ENCODE data around the gene BCL10. TPM values are rescaled to one million over a fixed set of nuclear protein-coding genes. Genes with fewer than 3 reads are reported as not detected.
"Not testable (repeated sequence)": the region's sequence is repeated elsewhere in the genome, so short reads cannot be mapped to it uniquely, and the experiment has no call there.

BCL10 gene
- total RNA-seq, 1 donor from 2014 or later: 7.8 TPM

DNA sequence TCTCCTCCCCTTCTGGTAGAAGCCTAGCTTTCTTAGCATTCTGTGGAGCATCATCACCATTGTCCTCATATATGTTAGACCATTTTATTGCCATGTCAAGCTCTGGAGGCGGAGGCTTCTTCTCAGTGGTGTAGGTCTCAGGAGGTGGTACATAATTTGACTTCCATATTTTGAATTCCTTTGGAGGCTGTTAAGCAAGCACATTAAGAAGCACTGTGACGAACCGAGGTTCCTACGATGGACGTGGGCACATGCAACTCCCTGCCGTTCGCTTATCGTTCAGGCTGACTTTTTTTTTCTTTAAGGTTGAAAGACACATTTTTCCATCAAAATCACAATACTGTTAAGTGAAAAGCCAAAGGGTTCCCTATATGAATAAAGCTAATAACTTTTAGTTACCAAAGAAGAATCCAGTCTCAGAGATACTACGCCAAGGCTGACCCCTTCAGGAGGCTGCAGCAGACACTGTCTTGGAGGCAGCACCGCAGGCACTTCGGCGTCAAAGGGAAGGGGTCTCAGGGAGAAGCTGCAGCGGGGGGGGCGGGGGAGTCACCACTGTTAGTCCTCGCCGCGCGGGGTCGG lies 17.8 kb downstream of the BCL10 start:
- H3K4me3 ChIP-seq: peak overlapping the region; percentile 96
- H3K4me1 ChIP-seq: peaks cover 56% of the 10 kb centered on the region
- H3K36me3 ChIP-seq: peaks cover 26% of the 10 kb centered on the region
- no peaks in the 10 kb centered on the region for H3K9me3 ChIP-seq (replicated peaks)
- DNase-seq: no peak
- TF ChIP-seq CTCF (IDR thresholded peaks at IDR 0.05; ENCODE audit: borderline replicate concordance): no peak
- peak overlapping the region; percentile 94 for H3K27ac ChIP-seq (replicated peaks)
- intact Hi-C loops (cut with micrococcal nuclease): loop anchor here (2.0 kb wide), 1 partner anchor 314 kb away; no protein-coding TSS in a partner anchor
- no peaks in the 10 kb centered on the region for H3K27me3 ChIP-seq (ENCODE audit: low read depth)

DNA sequence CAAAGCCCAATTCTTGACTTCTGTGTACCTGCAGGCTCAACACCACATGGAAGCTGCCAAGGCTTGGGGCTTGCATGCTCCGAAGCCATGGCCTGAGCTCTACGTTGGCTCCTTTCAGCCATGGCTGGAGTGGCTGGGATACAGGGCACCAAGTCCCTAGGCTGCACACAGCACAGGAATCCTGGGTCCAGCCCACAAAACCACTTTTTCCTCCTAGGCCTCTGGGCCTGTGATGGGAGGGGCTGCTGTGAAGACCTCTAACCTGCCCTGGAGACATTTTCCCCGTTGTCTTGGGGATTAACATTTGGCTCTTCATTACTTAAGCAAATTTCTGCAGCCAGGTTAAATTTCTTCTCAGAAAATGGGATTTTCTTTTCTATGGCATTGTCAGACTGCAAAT lies 27.4 kb downstream of the BCL10 start:
- intact Hi-C loops (cut with micrococcal nuclease); H3K4me3 ChIP-seq; DNase-seq; H3K9me3 ChIP-seq (replicated peaks); H3K27me3 ChIP-seq (ENCODE audit: low read depth); H3K27ac ChIP-seq (replicated peaks): not testable (repeated sequence)
- Histone ChIP-seq H3K36me3 (peaks cover 25% of the 10 kb centered on the region), H3K4me1 (peaks cover 24% of the 10 kb centered on the region)

- Histone ChIP-seq H3K4me3 (no peak overlapping the region), H3K4me1 (peaks cover 15% of the 10 kb centered on the region), H3K27me3 (ENCODE audit: low read depth) (no peaks in the 10 kb centered on the region), H3K9me3 (replicated peaks) (no peaks in the 10 kb centered on the region), H3K27ac (replicated peaks) (no peak overlapping the region), H3K36me3 (peaks cover 2% of the 10 kb centered on the region)
- TF ChIP-seq CTCF (IDR thresholded peaks at IDR 0.05; ENCODE audit: borderline replicate concordance): no peak
- intact Hi-C loops (cut with micrococcal nuclease): no loop called here
- DNase-seq: no peak
These were observed 30.5 kb downstream of the BCL10 start for GRCh38 chr1:85245891-85246290.

DNA sequence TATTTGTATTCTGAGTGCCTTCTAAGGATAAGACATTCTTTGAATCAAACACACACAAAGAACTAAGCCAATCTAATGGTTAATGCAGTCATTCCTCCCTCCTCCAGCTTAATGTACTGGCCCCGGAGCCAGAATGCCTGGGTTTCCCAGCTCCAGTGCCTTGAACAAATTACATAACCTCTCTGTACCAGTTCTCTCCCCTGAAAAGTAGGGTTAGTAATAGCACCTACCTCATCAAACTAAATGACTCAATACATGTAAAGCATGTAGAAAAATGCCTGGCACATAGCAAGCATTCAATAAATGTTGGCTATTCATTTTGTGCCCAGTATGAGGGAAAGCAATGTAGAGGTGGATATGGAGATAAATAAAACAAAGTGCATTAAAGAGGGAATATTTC lies 31.0 kb downstream of the BCL10 start:
- no peaks in the 10 kb centered on the region for H3K36me3 ChIP-seq
- no peak overlapping the region for H3K4me3 ChIP-seq
- no peaks in the 10 kb centered on the region for H3K9me3 ChIP-seq (replicated peaks)
- H3K27me3 ChIP-seq (ENCODE audit: low read depth): no peaks in the 10 kb centered on the region
- intact Hi-C loops (cut with micrococcal nuclease): no loop called here
- peaks cover 15% of the 10 kb centered on the region for H3K4me1 ChIP-seq
- DNase-seq: no peak
- no peak overlapping the region for H3K27ac ChIP-seq (replicated peaks)
- TF ChIP-seq CTCF (IDR thresholded peaks at IDR 0.05; ENCODE audit: borderline replicate concordance): no peak

DNA sequence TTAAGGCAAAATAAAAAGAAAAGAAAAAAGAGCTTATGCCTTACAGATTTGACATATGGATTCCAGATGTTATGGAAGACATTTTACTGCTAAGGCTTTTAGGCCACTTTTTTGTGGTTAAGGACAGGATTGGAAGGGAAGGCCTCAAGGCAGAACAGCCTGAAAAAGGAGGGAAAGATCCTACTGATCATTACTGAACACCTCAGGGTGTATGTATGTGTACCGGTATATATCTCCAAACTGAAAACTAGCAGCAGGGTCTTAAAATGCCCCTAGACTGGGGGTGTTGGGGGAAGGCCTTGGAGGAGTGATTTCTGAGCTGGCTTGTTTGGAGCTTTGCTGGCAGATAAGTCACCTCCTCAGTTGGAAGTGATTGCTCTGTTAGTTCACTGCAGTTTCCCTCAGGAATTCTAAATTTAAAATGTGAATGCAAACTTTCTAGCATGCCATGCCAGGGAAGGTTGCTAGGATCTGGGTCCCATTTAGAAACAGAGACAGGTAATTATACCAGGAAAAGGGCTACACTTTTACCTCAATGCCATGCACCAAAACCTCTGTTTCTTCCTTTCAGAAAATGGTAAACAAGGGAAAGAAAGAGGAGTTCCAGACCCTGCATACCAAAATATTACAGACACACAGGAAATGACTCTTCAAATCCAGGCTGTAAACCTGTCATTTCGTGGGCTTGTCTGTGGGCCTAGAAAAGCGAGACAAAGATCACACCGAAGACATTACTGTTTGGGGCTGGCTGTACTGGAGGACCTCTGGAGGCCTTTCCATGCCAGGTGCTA lies 32.0 kb downstream of the BCL10 start:
- no peak overlapping the region for H3K27ac ChIP-seq (replicated peaks)
- no peak for DNase-seq
- no peak for TF ChIP-seq CTCF (IDR thresholded peaks at IDR 0.05; ENCODE audit: borderline replicate concordance)
- no peaks in the 10 kb centered on the region for H3K27me3 ChIP-seq (ENCODE audit: low read depth)
- peaks cover 15% of the 10 kb centered on the region for H3K4me1 ChIP-seq
- intact Hi-C loops (cut with micrococcal nuclease): no loop called here
- H3K36me3 ChIP-seq: no peaks in the 10 kb centered on the region
- H3K4me3 ChIP-seq: no peak overlapping the region
- H3K9me3 ChIP-seq (replicated peaks): no peaks in the 10 kb centered on the region

DNA sequence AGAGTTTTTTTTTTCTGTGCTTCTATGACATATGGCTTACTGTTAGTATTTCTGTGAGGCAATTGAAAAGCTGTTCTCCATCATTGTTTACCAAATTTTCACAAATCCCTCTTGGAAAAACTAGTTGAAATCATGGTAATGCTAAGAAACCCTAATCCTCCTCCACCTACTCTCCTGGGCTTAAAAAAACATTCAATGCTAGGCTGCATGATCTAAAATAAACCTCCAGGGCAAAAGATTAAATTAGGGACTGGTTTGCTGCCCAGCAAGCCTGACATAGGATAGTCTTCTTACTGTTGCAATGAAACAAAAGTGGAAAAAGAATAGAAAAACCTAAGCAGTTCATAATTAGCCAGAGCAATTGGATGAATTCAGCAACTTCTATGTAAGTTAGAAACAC lies 33.1 kb downstream of the BCL10 start:
- no peak for DNase-seq
- Histone ChIP-seq H3K4me3 (no peak overlapping the region), H3K9me3 (replicated peaks) (no peaks in the 10 kb centered on the region), H3K36me3 (no peaks in the 10 kb centered on the region), H3K27ac (replicated peaks) (no peak overlapping the region), H3K4me1 (peaks cover 15% of the 10 kb centered on the region), H3K27me3 (ENCODE audit: low read depth) (no peaks in the 10 kb centered on the region)
- intact Hi-C loops (cut with micrococcal nuclease): no loop called here
- TF ChIP-seq CTCF (IDR thresholded peaks at IDR 0.05; ENCODE audit: borderline replicate concordance): peak; percentile 18
